K562 (cell line): ENCODE data around the gene AK5. TPM values are rescaled to one million over a fixed set of nuclear protein-coding genes. Genes with fewer than 3 reads are reported as not detected.

ENCODE experiments used
- ATAC-seq: fragments of 200-7000 bp; cut with Tn5 transposase; 3 replicates; pipeline ENCODE4 v1.9.1; 2020; ENCODE audit warnings: moderate library complexity
- BruUV-seq: library from RNA; stranded (reverse); fragments of 400-500 nt; replicated peaks from 2 replicates; lab custom pipeline; 2021; lab: Mats Ljungman, UMichigan
- CTCF ChIA-PET: fragments of 300-600 bp; formaldehyde crosslinking; extraction: SDS; loops from one replicate; lab custom pipeline; 2021; ENCODE audit warnings: low intra/inter-chr PET ratio; lab: Yijun Ruan, JAX
- POLR2A ChIA-PET: fragments of 300-600, 350-650 bp; sonication (Branson Sonifier 250); formaldehyde crosslinking; extraction: SDS; loops from one replicate; lab custom pipeline; 2021; ENCODE audit warnings: antibody characterized with exemption, inconsistent platforms; lab: Yijun Ruan, JAX
- DNase-seq, 4 experiments: peaks; one replicate each; pipeline versions ENCODE4 v3.0.0 to v3.0.0-alpha.2; 2011 to 2018; ENCODE audit warnings: low spot score in 3 of 4, mixed read lengths in 3 of 4; ENCODE audit errors: extremely low read depth in 1 of 4
- FAIRE-seq: peaks from 2 replicates; lab custom pipeline; 2011; peaks lifted over from hg19 to GRCh38; lab: Jason Lieb, UNC
- H2AFZ ChIP-seq: 2 replicates; pipeline ENCODE4 v1.6.0; 2011; ENCODE audit warnings: low read depth, low read length, control low read depth, inconsistent platforms
- H3K27ac ChIP-seq: fragments of 200-600 bp; 3 replicates; pipeline ENCODE4 v1.8.0; 2011; ENCODE audit warnings: low read depth, mild to moderate bottlenecking, control low read depth, inconsistent platforms, low read length, moderate library complexity, mixed read lengths; ENCODE audit errors: extremely low read depth
- H3K27me3 ChIP-seq, 2 experiments: fragments of 300-600 bp in 1 of 2; 2 replicates in 1 of 2; 3 replicates in 1 of 2; pipeline versions ENCODE4 v1.6.0 to v1.8.0; 2011; ENCODE audit warnings: inconsistent platforms in 2 of 2, low read length in 2 of 2, mild to moderate bottlenecking in 1 of 2, mixed read lengths in 1 of 2, moderate library complexity in 1 of 2; ENCODE audit not compliant: control insufficient read depth in 2 of 2, insufficient read depth in 2 of 2
- H3K36me3 ChIP-seq: fragments of 300-600 bp; 3 replicates; pipeline ENCODE4 v1.8.0; 2011; ENCODE audit warnings: mild to moderate bottlenecking, low read length, inconsistent platforms; ENCODE audit not compliant: control insufficient read depth, insufficient read depth
- H3K4me1 ChIP-seq, 2 experiments: fragments of 200-600 bp in 1 of 2; replicated peaks in 1 of 2; 2 replicates in 1 of 2; 3 replicates in 1 of 2; pipeline versions ENCODE4 v1.5.1 to v1.8.0; 2011; ENCODE audit warnings: inconsistent platforms in 2 of 2, low read length in 2 of 2, mild to moderate bottlenecking in 1 of 2, mixed read lengths in 1 of 2, moderate library complexity in 1 of 2; ENCODE audit not compliant: control insufficient read depth in 2 of 2, insufficient read depth in 2 of 2
- H3K4me2 ChIP-seq: 2 replicates; pipeline ENCODE4 v1.6.1; 2011; ENCODE audit warnings: low read length, control low read depth, inconsistent platforms, mixed read lengths; ENCODE audit not compliant: insufficient read depth
- H3K4me3 ChIP-seq: fragments of 200-600 bp; sonication (generic), shearing (Covaris generic); 2 replicates; pipeline ENCODE4 v1.5.1; 2016; ENCODE audit warnings: control low read depth, inconsistent platforms
- H3K79me2 ChIP-seq: fragments of 200-600 bp; 3 replicates; pipeline ENCODE4 v1.8.0; 2011; ENCODE audit warnings: low read length, inconsistent platforms; ENCODE audit not compliant: control insufficient read depth, insufficient read depth
- H3K9ac ChIP-seq, 2 experiments: 2 replicates each; pipeline versions ENCODE4 v1.6.0 to v1.6.1; 2011; ENCODE audit warnings: low read depth in 2 of 2, low read length in 2 of 2, control low read depth in 1 of 2, inconsistent platforms in 1 of 2, mild to moderate bottlenecking in 1 of 2, mixed read lengths in 1 of 2; ENCODE audit not compliant: insufficient read depth in 1 of 2
- H3K9me1 ChIP-seq: one replicate; pipeline ENCODE4 v1.6.0; 2011; ENCODE audit warnings: inconsistent platforms, mild to moderate bottlenecking, low read length, moderate library complexity; ENCODE audit not compliant: control insufficient read depth, insufficient read depth
- H3K9me3 ChIP-seq: replicated peaks from 2 replicates; pipeline ENCODE4 v1.5.1; 2011; ENCODE audit warnings: low read depth, low read length, inconsistent platforms; ENCODE audit not compliant: control insufficient read depth, insufficient read depth
- H4K20me1 ChIP-seq: replicated peaks from 2 replicates; pipeline ENCODE4 v1.6.1; 2011; ENCODE audit warnings: low read length, inconsistent platforms, mixed read lengths; ENCODE audit not compliant: control insufficient read depth, insufficient read depth
- CREM ChIP-seq: IDR thresholded peaks from 2 replicates; pipeline ENCODE4 v1.6.1; 2014; ENCODE audit warnings: antibody characterized with exemption, low read depth
- IRF9 ChIP-seq: fragments of 450-650 bp; IDR thresholded peaks from 2 replicates; pipeline ENCODE4 v1.6.1; 2016; ENCODE audit warnings: missing biosample characterization, missing genetic modification characterization
- RFX1 ChIP-seq: fragments of 450-650 bp; IDR thresholded peaks from 2 replicates; pipeline ENCODE4 v1.6.1; 2016; ENCODE audit warnings: mild to moderate bottlenecking, moderate library complexity
- ZNF280B ChIP-seq: fragments of 250-450 bp; sonication (Bioruptor Pico); IDR thresholded peaks from 2 replicates; pipeline ENCODE4 v1.5.1; 2021; ENCODE audit warnings: mild to moderate bottlenecking
- WGBS: fragments of 100-300 bp; shearing (Covaris generic); methylation state at CpG from one replicate; pipeline ENCODE4 v1.1.6; 2016; ENCODE audit warnings: low coverage, mixed read lengths; ENCODE audit not compliant: insufficient coverage; ENCODE audit errors: missing lambda C conversion rate; 5-methylcytosine and 5-hydroxymethylcytosine counted together
- in situ Hi-C: fragments of 300-500 bp; cut with MboI; formaldehyde crosslinking; loops from 4 replicates; pipeline ENCODE4 v1.15.0; 2018; ENCODE audit warnings: inconsistent platforms, mixed read lengths
- intact Hi-C: fragments of 100-400 bp; cut with micrococcal nuclease; formaldehyde crosslinking; loops from 2 replicates; pipeline ENCODE4 v1.14.2; 2022
- polyA plus RNA-seq, 8 experiments: library from polyadenylated mRNA; depleted of rRNA in 4 of 8; stranded (reverse) in 5 of 8; unstranded in 3 of 8; fragments of >200 nt; fragmentation: Nextera tagmentation in 2 of 8; fragmentation: Illumina TruSeq in 1 of 8; extraction: Ambion mirVana in 2 of 8; extraction: Trizol in 1 of 8; gene quantifications; 2 replicates each; pipeline versions ENCODE4 v1.2.1 to v1.2.3, GENCODE V29; 2011 to 2014; ENCODE audit warnings: inconsistent platforms in 1 of 8, missing spikeins in 1 of 8
- total RNA-seq, 7 experiments: library from RNA; depleted of rRNA in 6 of 7; stranded (reverse); fragments of >200 nt in 6 of 7; fragmentation: Illumina TruSeq in 2 of 7; extraction: Trizol in 2 of 7; gene quantifications; 2 replicates each; pipeline versions ENCODE4 v1.2.1 to v1.2.3, GENCODE V29; 2011 to 2021; ENCODE audit warnings: low replicate concordance in 1 of 7

AK5 gene
- total and polyA plus RNA-seq, 9 of the 15 experiments (the other 6 are each of a cell fraction or from before 2014, with no cell fraction given) = 0.06 TPM; not detected in 8

- WGBS = 93% methylated on average over 2 of the region's 2 CpGs
Measured at GRCh38 chr1:77585610-77586314, 303.9 kb downstream of the AK5 start.

More at GRCh38 chr1:77585610-77586314, 303.9 kb downstream of the AK5 start:
- intact Hi-C loops (no loop called here), in situ Hi-C loops (no loop called here)
- peaks cover 25% of the 10 kb centered on the region for H3K36me3 ChIP-seq
- ChIA-PET POLR2A (interaction anchor here (1.1 to 1.2 kb wide), 2 partner anchors 8 to 10 kb away, joined by 4 read pairs; no protein-coding TSS in a partner anchor), CTCF (no interaction called here)
- ATAC-seq = peak; percentile 45; the same call in 2 of the 3 replicates
- no peaks in the 10 kb centered on the region for H3K9me1 ChIP-seq
- H3K4me3 ChIP-seq = no peak overlapping the region
- no peak overlapping the region for H2AFZ ChIP-seq
- TF ChIP-seq RFX1 (0 out of 2 replicates have a peak, but pooled peaks have one; percentile 9), IRF9 (tag) (no peak), CREM (no peak), ZNF280B (no peak)
- DNase-seq = no peak
- H3K4me1 ChIP-seq = no peaks in the 10 kb centered on the region
- no peaks in the 10 kb centered on the region; the same call in none of the 3 replicates for H3K79me2 ChIP-seq
- H3K27ac ChIP-seq = no peak overlapping the region
- H3K27me3 ChIP-seq = no peaks in the 10 kb centered on the region
- H3K9ac ChIP-seq = no peak overlapping the region
- H4K20me1 ChIP-seq = no peaks in the 10 kb centered on the region
- no peak overlapping the region for H3K4me2 ChIP-seq
- FAIRE-seq = no peak
- BruUV-seq = no TSS peak
- H3K9me3 ChIP-seq = no peaks in the 10 kb centered on the region
